Right lobe of liver (tissue), 4 donors: Measurements from ENCODE around the gene CTDSPL.

Experiments used
- POLR2A ChIP-seq: fragments of 450-650 bp; IDR thresholded peaks from one replicate; pipeline ENCODE4 v1.6.1; 2017; ENCODE audit warnings: antibody characterized with exemption, mild to moderate bottlenecking
- TF ChIP-seq, protein P1 (sequence below), 4 donors: fragments of 200-600 bp in 3 of 4; fragments of 450-650 bp in 1 of 4; IDR thresholded peaks; one replicate each; pipeline versions ENCODE4 v1.5.1 to v1.8.0; 2016 to 2022; ENCODE audit warnings: antibody characterized with exemption in 4 of 4, mild to moderate bottlenecking in 2 of 4
- donor health status: DM: no; HTN: no; CAD: no.
- donor health status: DM: no; HTN: no; CAD: no.
- donor health status: DM: no; HTN: yes; CAD: no.

DNA sequence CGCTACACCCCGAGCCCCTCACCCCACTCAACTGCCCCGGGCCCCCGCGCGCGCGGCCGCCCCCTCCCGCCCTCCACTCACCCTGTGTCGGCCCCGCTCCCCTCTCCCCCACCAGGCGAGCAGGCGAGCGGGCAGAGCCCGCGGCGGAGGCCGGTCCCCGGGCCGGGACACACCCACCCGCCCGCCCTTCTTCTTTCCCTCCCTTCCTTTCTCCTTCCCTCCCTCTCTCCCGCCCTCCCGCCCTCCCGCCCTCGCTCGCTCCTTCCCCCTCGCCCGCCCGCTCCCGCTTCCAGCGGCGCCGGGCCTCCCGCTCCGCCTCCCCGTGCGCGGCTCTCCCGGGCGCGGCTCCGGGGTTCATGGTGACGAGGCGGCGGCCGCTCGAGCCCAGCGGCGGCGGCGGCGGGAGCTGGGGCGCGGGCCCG is at the start of gene CTDSPL:
- TF ChIP-seq, protein P1, sequence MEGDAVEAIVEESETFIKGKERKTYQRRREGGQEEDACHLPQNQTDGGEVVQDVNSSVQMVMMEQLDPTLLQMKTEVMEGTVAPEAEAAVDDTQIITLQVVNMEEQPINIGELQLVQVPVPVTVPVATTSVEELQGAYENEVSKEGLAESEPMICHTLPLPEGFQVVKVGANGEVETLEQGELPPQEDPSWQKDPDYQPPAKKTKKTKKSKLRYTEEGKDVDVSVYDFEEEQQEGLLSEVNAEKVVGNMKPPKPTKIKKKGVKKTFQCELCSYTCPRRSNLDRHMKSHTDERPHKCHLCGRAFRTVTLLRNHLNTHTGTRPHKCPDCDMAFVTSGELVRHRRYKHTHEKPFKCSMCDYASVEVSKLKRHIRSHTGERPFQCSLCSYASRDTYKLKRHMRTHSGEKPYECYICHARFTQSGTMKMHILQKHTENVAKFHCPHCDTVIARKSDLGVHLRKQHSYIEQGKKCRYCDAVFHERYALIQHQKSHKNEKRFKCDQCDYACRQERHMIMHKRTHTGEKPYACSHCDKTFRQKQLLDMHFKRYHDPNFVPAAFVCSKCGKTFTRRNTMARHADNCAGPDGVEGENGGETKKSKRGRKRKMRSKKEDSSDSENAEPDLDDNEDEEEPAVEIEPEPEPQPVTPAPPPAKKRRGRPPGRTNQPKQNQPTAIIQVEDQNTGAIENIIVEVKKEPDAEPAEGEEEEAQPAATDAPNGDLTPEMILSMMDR (IDR thresholded peaks at IDR 0.05) = no peak
- no peak for TF ChIP-seq POLR2A
